Ascending aorta (tissue), 2 donors: ENCODE results near the gene ADARB1. TPM values are rescaled to one million over a fixed set of nuclear protein-coding genes. Genes with fewer than 3 reads are reported as not detected.
A peak's percentile ranks its signal among the peaks of the same experiment; 100 is the strongest.

Source experiments
- DNase-seq, 2 donors: peaks; one replicate each; pipeline ENCODE4 v3.0.0-alpha.2; 2019; ENCODE audit warnings: low spot score in 2 of 2
- H3K27ac ChIP-seq, 2 donors: fragments of 200-600 bp; sonication (generic); one replicate each; pipeline ENCODE4 v1.5.1; 2016 to 2017; ENCODE audit warnings: mild to moderate bottlenecking in 1 of 2
- H3K27me3 ChIP-seq: fragments of 200-600 bp; sonication (generic); one replicate; pipeline ENCODE4 v1.5.1; 2017
- H3K36me3 ChIP-seq, 2 donors: fragments of 200-600 bp; sonication (generic); one replicate each; pipeline ENCODE4 v1.5.1; 2016
- H3K4me1 ChIP-seq, 2 donors: fragments of 200-600 bp; sonication (generic); one replicate each; pipeline ENCODE4 v1.5.1; 2016 to 2017; ENCODE audit warnings: mild to moderate bottlenecking in 1 of 2
- H3K4me3 ChIP-seq, 2 donors: fragments of 200-600 bp; sonication (generic); one replicate each; pipeline ENCODE4 v1.5.1; 2016 to 2017; ENCODE audit warnings: mild to moderate bottlenecking in 1 of 2
- H3K9me3 ChIP-seq, 2 donors: fragments of 200-600 bp; sonication (generic); one replicate each; pipeline ENCODE4 v1.5.1; 2016
- intact Hi-C: fragments of 100-400 bp; cut with DNase I; formaldehyde crosslinking; loops from one replicate; pipeline ENCODE4 v1.15.1; 2023
- total RNA-seq: library from RNA; depleted of rRNA; stranded (reverse); fragments of >200 nt; gene quantifications from one replicate; pipeline ENCODE4 v1.1.0, GENCODE V29; 2016
- TF ChIP-seq, protein P1 (sequence below), 3 experiments: fragments of 200-600 bp in 2 of 3; fragments of 450-650 bp in 1 of 3; sonication (generic) in 2 of 3; IDR thresholded peaks; one replicate each; pipeline ENCODE4 v1.5.1; 2016 to 2019; ENCODE audit warnings: antibody characterized with exemption in 3 of 3, mild to moderate bottlenecking in 1 of 3, moderate library complexity in 1 of 3

Gene ADARB1
- total RNA-seq, 1 donor from 2014 or later, result 82.9 TPM

DNA sequence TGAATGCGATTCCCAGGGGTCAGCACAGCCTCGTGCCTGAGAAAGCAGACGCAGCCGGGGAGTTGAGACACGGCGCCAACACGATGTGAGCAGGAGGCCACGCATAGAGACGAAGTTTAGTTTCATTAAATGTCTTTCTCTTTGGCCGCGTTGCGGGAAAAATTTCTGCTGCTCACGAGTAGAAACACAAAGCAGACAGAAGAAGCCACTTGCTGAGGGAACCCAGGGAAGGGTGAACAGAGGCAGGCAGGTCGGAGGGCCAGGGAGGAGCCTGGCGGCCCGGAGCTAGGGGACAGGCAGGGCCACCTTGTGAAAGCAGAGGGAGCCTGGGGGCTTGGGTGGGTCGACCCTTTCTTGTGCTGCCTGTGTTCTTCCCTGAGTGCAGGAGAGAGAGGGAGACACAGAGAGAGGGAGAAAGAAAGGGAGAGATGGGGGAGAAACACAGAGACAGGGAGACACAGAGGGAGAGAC lies 180.1 kb downstream of the ADARB1 start:
- DNase-seq, result no peak
- Histone ChIP-seq H3K9me3 (no peaks in the 10 kb centered on the region), H3K36me3 (no peaks in the 10 kb centered on the region), H3K4me1 (peaks cover 0 to 2% of the 10 kb centered on the region in 2 donors), H3K27ac (no peak overlapping the region), H3K27me3 (no peaks in the 10 kb centered on the region), H3K4me3 (no peak overlapping the region)
- TF ChIP-seq, protein P1, sequence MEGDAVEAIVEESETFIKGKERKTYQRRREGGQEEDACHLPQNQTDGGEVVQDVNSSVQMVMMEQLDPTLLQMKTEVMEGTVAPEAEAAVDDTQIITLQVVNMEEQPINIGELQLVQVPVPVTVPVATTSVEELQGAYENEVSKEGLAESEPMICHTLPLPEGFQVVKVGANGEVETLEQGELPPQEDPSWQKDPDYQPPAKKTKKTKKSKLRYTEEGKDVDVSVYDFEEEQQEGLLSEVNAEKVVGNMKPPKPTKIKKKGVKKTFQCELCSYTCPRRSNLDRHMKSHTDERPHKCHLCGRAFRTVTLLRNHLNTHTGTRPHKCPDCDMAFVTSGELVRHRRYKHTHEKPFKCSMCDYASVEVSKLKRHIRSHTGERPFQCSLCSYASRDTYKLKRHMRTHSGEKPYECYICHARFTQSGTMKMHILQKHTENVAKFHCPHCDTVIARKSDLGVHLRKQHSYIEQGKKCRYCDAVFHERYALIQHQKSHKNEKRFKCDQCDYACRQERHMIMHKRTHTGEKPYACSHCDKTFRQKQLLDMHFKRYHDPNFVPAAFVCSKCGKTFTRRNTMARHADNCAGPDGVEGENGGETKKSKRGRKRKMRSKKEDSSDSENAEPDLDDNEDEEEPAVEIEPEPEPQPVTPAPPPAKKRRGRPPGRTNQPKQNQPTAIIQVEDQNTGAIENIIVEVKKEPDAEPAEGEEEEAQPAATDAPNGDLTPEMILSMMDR (IDR thresholded peaks at IDR 0.05), result no peak
- intact Hi-C loops, result no loop called here

DNA sequence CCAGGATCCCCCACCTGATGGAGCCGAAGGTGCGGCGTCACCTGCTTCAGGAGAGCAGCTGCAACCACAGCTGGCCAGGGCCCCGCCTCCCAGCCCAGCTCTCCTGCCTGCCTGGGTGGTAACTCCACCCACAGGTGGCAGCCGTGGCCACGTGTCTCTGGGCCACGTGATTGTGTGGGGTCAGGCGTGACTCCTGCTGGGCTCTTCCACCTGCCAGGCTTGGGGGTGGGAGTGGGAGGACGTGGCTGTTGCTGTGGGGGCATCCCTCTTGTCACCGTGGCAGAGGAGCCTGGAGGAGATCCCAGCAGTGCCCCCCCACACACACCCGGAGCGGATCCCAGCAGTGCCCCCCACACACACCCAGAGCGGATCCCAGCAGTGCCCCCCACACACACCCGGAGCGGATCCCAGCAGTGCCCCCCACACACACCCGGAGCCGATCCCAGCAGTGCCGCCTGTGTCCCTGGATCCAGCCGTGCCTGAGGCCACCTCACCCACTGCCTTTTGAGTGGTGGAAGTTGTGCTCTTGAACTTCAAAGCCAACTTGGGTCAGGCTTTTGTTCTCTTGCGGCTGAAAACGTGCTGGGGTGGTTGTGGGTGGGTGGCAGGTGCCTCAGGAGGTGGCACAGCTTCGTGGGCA lies 181.1 kb downstream of the ADARB1 start:
- intact Hi-C loops, result no loop called here
- Histone ChIP-seq H3K27me3 (no peaks in the 10 kb centered on the region), H3K4me3 (no peak overlapping the region), H3K27ac (no peak overlapping the region), H3K4me1 (peaks cover 0 to 4% of the 10 kb centered on the region in 2 donors), H3K36me3 (no peaks in the 10 kb centered on the region), H3K9me3 (no peaks in the 10 kb centered on the region)
- no peak for DNase-seq
- TF ChIP-seq, protein P1 (IDR thresholded peaks at IDR 0.05), result no peak

DNA sequence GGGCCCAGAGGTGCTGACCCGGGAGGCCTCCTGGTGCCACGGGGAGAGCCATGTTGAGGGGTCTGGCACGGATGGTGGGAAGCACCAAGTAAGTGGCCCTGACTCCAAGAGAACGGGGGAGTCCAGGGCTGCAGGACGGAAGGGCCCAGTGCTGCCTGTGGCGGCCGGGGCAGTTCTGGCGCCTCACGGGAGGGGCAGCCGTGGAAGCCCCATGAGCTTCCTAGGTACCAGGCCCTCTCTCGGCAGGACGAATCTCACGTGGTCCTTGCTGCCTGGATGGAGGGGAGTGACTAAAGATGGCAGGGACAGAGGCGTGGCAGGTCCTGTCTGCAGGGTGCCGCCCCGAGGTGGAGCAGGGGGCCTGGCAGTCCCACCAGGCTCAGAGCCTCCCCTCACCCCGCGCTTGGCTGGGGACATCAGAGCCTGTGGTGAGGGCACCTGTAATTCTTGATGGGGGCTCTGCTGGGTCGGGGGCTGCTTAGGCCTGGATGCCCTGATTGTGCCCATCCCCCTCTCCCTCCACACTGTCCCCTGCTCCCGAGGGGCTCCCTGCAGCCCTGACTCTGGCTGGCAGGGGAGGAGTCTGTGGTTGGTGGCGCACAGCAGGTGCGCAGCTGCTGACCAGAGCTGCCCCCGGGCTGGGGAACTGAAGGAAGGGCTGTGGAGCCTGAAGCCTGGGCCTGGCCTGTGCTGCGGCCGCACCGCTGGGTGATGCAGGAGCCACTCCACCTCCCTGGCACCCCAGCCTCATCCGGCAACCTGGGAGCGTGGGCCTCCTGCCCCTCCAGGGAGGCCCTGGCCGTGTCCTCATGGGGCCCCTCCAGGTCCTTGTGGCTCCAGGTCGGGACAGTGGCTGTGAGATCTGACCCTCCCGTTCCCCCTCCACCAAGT lies 181.9 kb downstream of the ADARB1 start:
- Histone ChIP-seq H3K36me3 (no peaks in the 10 kb centered on the region), H3K4me3 (no peak overlapping the region), H3K4me1 (peaks cover 0 to 4% of the 10 kb centered on the region in 2 donors), H3K27me3 (no peaks in the 10 kb centered on the region), H3K27ac (no peak overlapping the region), H3K9me3 (no peaks in the 10 kb centered on the region)
- TF ChIP-seq, protein P1 (IDR thresholded peaks at IDR 0.05), result no peak
- peak in 1 of 2 donors; percentile 48 for DNase-seq
- intact Hi-C loops, result no loop called here

DNA sequence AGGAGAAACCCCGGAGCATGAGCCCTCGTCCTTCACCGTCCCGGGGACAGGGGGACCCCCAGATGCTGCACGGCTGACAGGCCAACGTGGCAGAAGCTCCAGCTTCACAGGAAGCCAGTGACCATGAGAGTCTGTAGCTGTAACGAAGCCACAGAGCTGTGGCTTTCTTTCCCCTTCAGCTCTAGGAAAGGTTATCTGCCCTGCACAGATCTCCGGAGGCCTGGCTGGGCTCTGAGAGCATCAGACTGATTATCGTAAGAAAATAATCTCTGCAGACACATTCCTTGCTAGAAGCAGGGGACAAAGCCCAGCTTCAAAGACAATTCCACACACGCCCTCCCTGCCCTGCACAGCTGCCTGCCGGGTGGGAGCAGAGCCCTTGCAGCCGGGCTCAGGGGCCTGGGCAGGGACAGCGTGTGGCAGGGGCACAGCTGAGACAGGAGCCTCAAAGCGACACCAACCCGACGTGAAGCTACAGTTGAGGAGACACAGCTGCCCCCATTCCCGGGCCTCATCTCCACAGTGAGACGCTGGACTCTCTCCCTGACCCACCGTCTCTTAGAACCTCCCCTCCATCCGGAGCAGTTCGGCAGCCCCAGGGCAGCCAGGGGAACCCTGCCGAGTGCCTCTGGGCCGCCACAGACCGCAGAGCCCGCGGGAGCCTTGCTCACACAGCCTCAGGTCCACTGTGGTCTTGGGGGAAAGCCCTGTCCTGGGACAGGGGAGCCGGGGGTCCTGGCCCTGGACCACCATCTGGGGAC lies 182.7 kb downstream of the ADARB1 start:
- DNase-seq, result peak in 1 of 2 donors; percentile 58
- intact Hi-C loops, result no loop called here
- H3K27me3 ChIP-seq, result no peaks in the 10 kb centered on the region
- peaks cover 0 to 4% of the 10 kb centered on the region in 2 donors for H3K4me1 ChIP-seq
- no peak overlapping the region for H3K27ac ChIP-seq
- H3K36me3 ChIP-seq, result no peaks in the 10 kb centered on the region
- H3K9me3 ChIP-seq, result no peaks in the 10 kb centered on the region
- TF ChIP-seq, protein P1 (IDR thresholded peaks at IDR 0.05), result no peak
- no peak overlapping the region for H3K4me3 ChIP-seq

DNA sequence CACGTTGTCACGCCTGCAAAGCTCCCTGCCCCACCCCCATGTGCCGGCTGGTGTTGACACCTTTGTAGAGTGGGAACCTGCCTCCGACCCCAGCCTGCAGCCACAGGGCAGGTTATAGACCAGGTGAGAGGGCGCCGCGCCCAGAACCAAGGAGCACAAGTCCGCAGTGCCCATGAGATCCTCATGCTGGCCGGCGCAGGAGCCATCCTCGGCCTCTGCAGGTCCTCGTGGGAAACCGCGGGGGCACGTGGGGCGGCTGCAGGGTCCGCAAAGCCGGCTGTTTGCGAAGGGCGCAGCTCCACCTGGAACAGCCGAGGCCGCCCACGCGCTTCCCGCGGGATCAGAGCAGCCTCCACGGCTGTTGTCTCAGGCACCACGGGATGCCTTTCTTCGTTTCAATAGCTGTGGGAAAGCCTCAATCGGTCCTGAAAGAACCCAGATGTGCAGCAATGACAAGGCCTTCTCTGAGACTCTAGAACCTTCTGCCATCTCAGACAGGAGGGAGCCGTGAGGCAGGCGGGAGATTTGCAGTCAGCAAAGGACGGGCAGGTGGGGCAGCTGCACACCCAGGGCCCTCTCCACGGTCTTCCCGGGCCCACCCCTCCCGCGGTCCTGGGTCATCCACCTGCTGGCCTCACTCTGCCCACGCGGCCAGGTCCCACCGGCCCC lies 183.4 kb downstream of the ADARB1 start:
- Histone ChIP-seq H3K36me3 (peaks cover 0 to under 1% of the 10 kb centered on the region in 2 donors), H3K4me3 (no peak overlapping the region), H3K27ac (no peak overlapping the region), H3K9me3 (no peaks in the 10 kb centered on the region), H3K27me3 (no peaks in the 10 kb centered on the region), H3K4me1 (peaks cover 0 to 4% of the 10 kb centered on the region in 2 donors)
- TF ChIP-seq, protein P1 (IDR thresholded peaks at IDR 0.05), result no peak
- intact Hi-C loops, result no loop called here
- DNase-seq, result peak in 1 of 2 donors; percentile 64
